ENCODE data around the gene ITGB7.
"Not testable (repeated sequence)": the region's sequence is repeated elsewhere in the genome, so short reads cannot be mapped to it uniquely, and the experiment has no call there.

ITGB7 gene

GRCh38 chr12:53217051-53217930, 10.2 kb upstream of the ITGB7 start:
- DNase-seq: peak; percentile 46

GRCh38 chr12:53215497-53215896, 8.4 kb upstream of the ITGB7 start:
- no peak for DNase-seq

GRCh38 chr12:53214687-53215455, 7.8 kb upstream of the ITGB7 start:
- no peak for DNase-seq

GRCh38 chr12:53214221-53214620, 7.2 kb upstream of the ITGB7 start:
- DNase-seq: no peak

- DNase-seq: peak; percentile 85
Observed at GRCh38 chr12:53213348-53213747, 6.3 kb upstream of the ITGB7 start.

- DNase-seq: no peak
Observed at GRCh38 chr12:53212931-53213330, 5.9 kb upstream of the ITGB7 start.

GRCh38 chr12:53211476-53212381, 4.7 kb upstream of the ITGB7 start:
- peak; percentile 37 for DNase-seq

- no peak for DNase-seq
Observed at GRCh38 chr12:53210843-53211242, 3.8 kb upstream of the ITGB7 start.

- peak; percentile 48 for DNase-seq
Observed at GRCh38 chr12:53208877-53209463, 1.9 kb upstream of the ITGB7 start.

- no peak for DNase-seq
Observed at GRCh38 chr12:53208435-53208834, 1.4 kb upstream of the ITGB7 start.

- peak; percentile 59 for DNase-seq
Observed at GRCh38 chr12:53205747-53206419, 1.2 kb downstream of the ITGB7 start.

GRCh38 chr12:53204351-53204750, 2.7 kb downstream of the ITGB7 start:
- DNase-seq: no peak

GRCh38 chr12:53202316-53202715, 4.7 kb downstream of the ITGB7 start:
- DNase-seq: not testable (repeated sequence)

- DNase-seq: no peak
Observed at GRCh38 chr12:53201639-53202038, 5.4 kb downstream of the ITGB7 start.

- DNase-seq: no peak
Observed at GRCh38 chr12:53201177-53201541, 5.9 kb downstream of the ITGB7 start.

GRCh38 chr12:53200458-53201176, 6.4 kb downstream of the ITGB7 start:
- peak; percentile 30 for DNase-seq

GRCh38 chr12:53200107-53200457, 7.0 kb downstream of the ITGB7 start:
- no peak for DNase-seq

GRCh38 chr12:53199700-53200099, 7.4 kb downstream of the ITGB7 start:
- DNase-seq: no peak

GRCh38 chr12:53198486-53199110, 8.5 kb downstream of the ITGB7 start:
- peak; percentile 46 for DNase-seq

GRCh38 chr12:53197011-53197640, 9.9 kb downstream of the ITGB7 start:
- no peak for DNase-seq

Data from CD4-positive, alpha-beta T cell treated with Interleukin-12 subunit alpha and Interleukin-12 subunit beta, for 1 hour (primary cell).